Loucy (cell line): Measurements from ENCODE around the gene ALDH1L1.

Experiments used
- CTCF ChIP-seq: fragments of 200-600 bp; sonication (generic); conservative IDR thresholded peaks from 2 replicates; pipeline ENCODE4 v1.5.1; 2014; ENCODE audit warnings: mild to moderate bottlenecking, antibody characterized with exemption, low read length
- EZH2phosphoT487 ChIP-seq: fragments of 200-600 bp; IDR thresholded peaks from 2 replicates; pipeline ENCODE4 v1.6.1; 2018; ENCODE audit warnings: antibody characterized with exemption, mild to moderate bottlenecking, moderate library complexity, borderline replicate concordance

GRCh38 chr3:126063358-126063965, 116.9 kb downstream of the ALDH1L1 start:
- TF ChIP-seq CTCF (no peak), EZH2phosphoT487 (no peak)
